Activated CD8-positive, alpha-beta memory T cell treated with anti-CD3 and anti-CD28 coated beads for 1 hour (primary cell): ENCODE measurements around the gene ING3.

Source experiments
- DNase-seq, 2 donors: peaks; one replicate each; pipeline ENCODE4 v3.0.0-alpha.2; 2020; ENCODE audit warnings: low read depth in 1 of 2; ENCODE audit errors: extremely low read depth in 1 of 2

ING3 gene

GRCh38 chr7:120988591-120989256, 38.1 kb downstream of the ING3 start, which contains the start of gene CPED1:
Gene CPED1 (plus strand): TSS chr7:120988711. CDS start chr7:120989622, 911 bp downstream.
- DNase-seq, result peak in 1 of 2 donors; percentile 3

GRCh38 chr7:120989257-120990220, 39.0 kb downstream of the ING3 start:
- DNase-seq, result no peak

DNA sequence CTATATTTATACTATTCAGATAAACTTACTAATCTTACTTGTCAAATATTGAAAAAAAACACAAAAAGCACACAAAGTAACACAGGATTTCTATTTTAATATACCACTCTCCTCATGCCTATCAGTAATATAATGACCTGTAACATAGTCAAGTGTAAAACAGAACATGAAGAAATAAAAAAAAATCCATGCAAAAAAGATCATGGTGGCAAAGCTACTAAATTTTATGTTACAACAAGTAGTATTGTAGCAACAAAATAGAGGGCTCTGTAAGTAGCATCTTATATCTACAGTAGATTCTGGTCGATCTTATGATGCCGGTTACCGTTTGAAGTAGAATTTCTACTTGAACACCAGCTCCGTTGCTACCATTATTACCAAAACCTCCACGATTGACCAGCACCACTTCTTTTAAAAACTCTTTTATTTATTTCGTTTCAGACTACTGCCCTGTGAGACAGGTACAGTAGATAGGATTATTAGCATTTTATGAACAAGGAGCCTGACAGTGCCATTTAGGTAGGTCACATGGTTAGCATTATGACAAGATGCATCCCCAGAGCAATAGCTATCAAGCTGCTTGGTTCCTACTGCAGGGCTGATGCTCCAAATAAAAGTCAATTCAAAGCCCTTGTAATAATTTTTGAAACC, 40.0 kb downstream of the ING3 start:
- DNase-seq, result no peak

DNA sequence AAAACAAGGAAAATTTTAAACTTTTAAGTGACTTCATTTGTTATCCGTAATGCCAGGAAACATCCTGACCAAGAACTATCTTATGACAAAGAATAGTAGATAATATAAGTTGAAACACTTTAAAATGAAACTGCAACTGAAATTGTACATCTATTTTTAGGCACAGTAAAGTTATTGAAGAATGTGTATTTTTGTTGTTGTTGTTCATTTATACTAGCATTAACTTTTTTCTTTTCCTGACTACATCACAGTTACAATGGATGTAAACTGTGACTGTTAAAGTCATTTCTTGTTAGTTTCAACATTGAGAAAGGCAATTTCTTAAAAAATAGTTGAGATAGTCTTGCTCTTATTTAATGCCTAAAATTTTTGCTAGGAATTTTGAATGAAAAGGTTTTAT, 40.6 kb downstream of the ING3 start:
- no peak for DNase-seq

- no peak for DNase-seq
Observed at GRCh38 chr7:120991581-120991980, 41.0 kb downstream of the ING3 start.

DNA sequence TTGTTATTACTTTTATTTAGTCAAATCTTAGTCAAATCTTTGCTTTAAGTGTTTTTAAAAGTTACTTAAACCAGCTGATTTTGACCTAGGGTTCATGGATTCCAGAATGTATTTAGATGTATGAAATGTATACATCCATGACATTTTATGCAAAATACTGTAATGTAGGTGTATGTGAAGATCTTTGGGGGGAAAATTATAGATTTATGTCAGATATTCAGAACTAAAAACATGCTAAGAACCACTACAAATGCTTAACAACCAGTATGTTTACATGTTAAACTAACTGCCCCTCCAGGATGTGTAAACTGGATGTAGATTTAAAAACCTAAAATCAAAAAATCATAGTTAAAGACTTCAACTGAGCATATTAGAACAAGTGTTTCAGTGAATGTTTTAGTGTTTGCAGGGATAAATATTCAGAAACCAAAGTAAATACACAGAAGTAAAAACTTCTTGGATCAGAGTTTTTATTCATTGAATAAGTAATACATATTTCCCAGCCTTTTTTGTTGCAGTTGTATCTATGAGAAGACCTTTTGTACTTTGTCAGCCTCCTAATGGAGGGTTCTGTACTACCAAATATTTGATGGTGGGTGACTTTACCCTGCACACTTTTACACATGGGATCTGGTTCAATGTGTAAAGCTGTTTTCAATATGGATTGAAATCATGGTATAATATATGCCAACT, 41.8 kb downstream of the ING3 start:
- DNase-seq, result no peak

DNA sequence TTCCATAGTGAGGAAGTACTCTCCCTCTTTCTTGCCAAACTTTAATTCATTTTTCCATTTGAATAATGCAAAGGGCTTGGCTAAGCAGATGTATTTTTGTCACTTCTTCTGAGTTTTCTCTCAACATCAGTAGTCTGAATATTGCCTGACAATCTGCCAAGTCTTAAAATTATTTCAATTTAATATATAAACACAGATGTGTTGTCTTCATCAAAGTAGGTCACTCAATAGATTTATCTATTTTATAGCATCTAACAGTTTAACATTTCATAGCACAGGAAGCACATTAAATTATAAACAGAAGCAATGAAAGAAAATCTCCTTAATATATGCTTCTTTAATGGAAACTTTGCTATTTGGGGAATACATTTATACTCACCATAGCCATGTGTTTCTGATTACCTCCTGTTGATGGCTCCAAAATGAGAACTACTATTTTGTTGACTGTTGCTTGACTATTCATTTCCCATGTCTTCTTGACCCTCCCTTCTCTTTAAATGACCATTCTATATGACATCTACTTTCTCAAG, 42.5 kb downstream of the ING3 start:
- no peak for DNase-seq

DNA sequence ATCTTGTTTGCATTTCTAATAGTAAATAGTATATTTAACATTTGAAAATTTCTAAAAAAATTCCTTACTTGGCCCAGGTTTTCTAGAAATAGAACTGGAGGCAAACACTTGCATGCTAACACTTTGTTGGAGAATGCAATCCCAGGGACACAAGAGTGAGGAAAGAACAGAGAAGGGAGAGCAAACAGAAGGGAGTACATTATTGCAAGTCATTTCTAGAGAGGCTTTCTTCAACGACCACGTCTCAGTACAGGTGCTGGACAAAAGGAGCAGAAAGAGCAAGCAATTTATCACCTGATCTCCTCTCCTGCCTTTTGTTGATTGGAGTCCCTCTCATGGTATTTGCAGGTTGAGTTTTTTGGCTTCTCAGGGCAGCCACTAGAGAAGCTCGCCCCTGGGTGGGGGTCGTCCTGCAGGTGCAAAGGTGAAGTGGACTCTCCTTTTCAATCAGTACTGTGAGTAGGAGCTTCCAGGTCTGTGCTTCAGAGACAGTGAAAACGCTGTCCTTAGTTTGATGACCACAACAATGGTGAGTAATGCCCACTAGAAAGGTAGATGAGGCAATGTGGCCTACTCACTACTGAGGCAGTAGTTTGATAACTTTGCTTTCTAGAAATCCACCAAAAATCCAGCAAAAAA, 43.1 kb downstream of the ING3 start:
- no peak for DNase-seq

GRCh38 chr7:120994512-120995410, 44.2 kb downstream of the ING3 start:
- DNase-seq, result no peak

GRCh38 chr7:120995654-120996053, 45.1 kb downstream of the ING3 start:
- no peak for DNase-seq

DNA sequence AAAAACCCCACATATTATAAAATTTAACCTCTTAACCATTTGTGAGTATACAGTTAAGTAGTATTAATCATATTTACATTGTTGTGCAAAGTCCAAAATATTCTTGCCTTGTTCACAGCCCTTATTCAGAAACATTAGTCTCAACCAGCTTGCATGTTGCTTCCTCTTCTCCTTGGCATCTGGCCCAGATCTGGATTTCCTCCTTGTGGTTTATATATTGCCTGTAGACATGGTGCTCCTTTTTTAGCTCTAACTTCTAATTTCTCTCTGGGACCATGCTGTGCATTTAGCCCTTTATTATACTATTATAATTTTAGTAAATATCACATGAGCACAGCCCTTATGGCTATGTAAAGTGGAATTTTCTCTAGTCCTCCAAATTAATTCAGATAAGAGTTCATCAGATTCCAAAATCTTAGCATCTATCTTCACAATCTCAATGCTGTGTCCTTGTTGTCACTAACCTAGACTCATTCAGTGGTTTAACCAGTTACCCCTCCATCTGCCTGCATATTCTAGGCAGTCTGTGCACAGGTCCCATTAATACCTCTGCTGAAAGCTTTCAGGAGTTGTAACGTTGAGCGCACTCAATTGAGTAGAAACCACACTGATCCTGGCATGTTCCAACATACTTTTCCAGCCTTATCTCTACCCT, 45.9 kb downstream of the ING3 start:
- DNase-seq, result no peak

GRCh38 chr7:120996988-120997345, 46.4 kb downstream of the ING3 start:
- no peak for DNase-seq

DNA sequence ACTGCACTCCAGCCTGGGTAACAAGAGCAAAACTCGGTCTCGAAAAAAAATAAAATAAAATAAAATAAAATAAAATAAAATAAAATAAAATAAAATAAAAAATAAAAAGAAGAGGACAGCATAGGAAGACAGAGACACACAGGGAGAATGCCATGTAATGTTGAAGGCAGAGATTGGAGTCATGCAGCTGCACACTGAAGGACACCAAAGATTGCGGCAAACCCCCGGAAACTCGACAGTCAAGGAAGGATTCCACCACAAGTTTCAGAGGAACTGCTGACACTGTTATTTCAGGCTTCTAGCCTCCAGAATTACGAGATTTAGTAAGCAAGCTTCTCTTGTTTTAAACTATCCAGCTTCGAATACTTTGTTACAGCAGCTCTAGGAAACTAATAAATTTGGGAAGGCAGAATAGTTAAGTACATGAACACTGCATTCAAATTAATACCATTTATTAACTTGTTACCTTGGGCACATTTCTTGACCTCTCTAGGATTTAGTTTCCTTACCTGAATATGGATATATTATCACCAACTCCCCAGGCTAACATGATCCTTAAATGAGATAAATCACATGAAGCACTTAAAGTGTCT, 47.4 kb downstream of the ING3 start:
- DNase-seq, result no peak

- DNase-seq, result no peak
Observed at GRCh38 chr7:120998520-120998919, 47.9 kb downstream of the ING3 start.

DNA sequence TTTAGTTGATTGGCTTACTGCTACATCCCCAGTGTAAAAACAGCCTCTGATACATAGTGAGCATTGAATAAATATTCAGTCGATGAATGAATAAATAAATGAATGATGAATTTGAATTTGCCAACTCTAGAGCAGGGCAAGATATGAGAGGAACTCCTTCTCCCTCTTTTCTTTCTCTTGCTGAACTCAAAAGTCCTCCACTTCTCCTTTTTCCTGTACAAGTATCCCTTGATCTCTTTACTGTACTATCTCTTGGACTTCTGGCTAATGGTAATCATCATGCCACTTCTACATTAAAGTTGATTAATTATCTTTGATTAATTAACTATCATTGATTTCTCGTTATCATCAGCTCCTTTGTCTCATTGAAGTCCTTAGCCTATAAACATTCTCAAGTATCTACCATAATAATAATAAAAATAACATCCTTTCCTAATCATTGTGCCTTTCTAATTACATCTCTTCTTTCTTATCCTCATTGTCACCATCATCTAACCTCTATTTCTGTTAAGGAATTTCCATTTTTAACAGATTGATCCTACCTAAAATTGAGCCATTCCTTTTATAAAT, 48.5 kb downstream of the ING3 start:
- DNase-seq, result no peak

DNA sequence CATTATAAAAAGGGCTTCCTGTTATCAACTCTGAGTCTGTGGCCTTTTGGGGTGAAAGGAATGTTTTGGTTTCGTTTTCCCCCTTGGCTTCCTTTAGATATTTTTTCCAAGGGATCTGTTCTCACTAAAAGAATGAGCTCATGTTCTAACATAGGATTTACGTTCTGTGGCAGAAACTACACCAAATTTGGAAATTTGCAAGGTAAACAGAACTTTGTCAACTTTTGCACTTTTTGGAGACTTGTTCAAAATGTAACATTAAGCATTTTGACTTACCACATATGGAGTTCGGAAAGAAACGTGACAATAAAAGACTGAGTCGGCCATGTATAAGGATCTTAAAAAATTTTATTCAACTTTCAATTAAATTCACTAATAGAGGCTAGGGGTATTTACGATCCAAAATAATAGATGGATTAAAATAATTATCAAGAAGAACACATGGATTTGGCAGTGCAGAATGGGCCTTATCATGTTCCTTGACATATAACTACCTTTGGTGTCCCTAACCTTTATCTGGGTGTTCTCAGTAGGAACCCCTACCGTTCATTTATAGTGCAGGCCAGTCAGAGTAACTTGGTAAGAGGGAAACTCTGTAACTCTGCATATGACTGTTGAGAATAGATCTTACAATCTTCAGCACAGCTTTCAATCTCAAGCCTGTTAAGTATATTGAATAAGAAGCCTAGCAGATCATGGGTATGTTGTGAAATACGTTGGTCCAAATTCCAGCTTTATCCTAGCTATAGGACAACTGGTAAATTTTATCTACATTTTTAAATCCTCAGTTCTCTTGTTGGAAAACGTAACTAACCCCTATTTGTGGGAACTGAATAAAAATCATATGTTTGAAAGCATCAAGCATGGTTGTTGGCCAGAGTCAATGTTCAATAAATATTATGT, 49.8 kb downstream of the ING3 start:
- DNase-seq, result no peak
